Measurements from ENCODE around the gene NFATC2.

NFATC2 gene

GRCh38 chr20:51369503-51369902 lies 173.0 kb downstream of the NFATC2 start:
- no peak for DNase-seq

GRCh38 chr20:51368461-51369211 lies 173.9 kb downstream of the NFATC2 start:
- DNase-seq = no peak

GRCh38 chr20:51366155-51366886 lies 176.2 kb downstream of the NFATC2 start:
- no peak for DNase-seq

GRCh38 chr20:51365670-51366069 lies 176.8 kb downstream of the NFATC2 start:
- no peak for DNase-seq

GRCh38 chr20:51363813-51364212 lies 178.7 kb downstream of the NFATC2 start:
- DNase-seq = no peak

GRCh38 chr20:51363378-51363777 lies 179.1 kb downstream of the NFATC2 start:
- DNase-seq = no peak

- no peak for DNase-seq
These were observed 180.3 kb downstream of the NFATC2 start for GRCh38 chr20:51362254-51362653.

- no peak for DNase-seq
These were observed 181.3 kb downstream of the NFATC2 start for GRCh38 chr20:51361258-51361657.

- DNase-seq = no peak
These were observed 181.9 kb downstream of the NFATC2 start for GRCh38 chr20:51360451-51361201.

GRCh38 chr20:51359947-51360346 lies 182.6 kb downstream of the NFATC2 start:
- DNase-seq = no peak

GRCh38 chr20:51359401-51359800 lies 183.1 kb downstream of the NFATC2 start:
- no peak for DNase-seq

- no peak for DNase-seq
These were observed 184.3 kb downstream of the NFATC2 start for GRCh38 chr20:51358032-51358724.

- no peak for DNase-seq
These were observed 185.0 kb downstream of the NFATC2 start for GRCh38 chr20:51357543-51357942.

- DNase-seq = no peak
These were observed 185.6 kb downstream of the NFATC2 start for GRCh38 chr20:51356871-51357270.

GRCh38 chr20:51354769-51355319 lies 187.7 kb downstream of the NFATC2 start:
- no peak for DNase-seq

- DNase-seq = no peak
These were observed 188.2 kb downstream of the NFATC2 start for GRCh38 chr20:51354191-51354768.

GRCh38 chr20:51353491-51353890 lies 189.0 kb downstream of the NFATC2 start:
- DNase-seq = no peak

GRCh38 chr20:51352791-51353190 lies 189.7 kb downstream of the NFATC2 start:
- no peak for DNase-seq

GRCh38 chr20:51350941-51351631 lies 191.4 kb downstream of the NFATC2 start:
- no peak for DNase-seq

GRCh38 chr20:51348876-51349275 lies 193.6 kb downstream of the NFATC2 start:
- DNase-seq = no peak

GRCh38 chr20:51347831-51348230 lies 194.7 kb downstream of the NFATC2 start:
- DNase-seq = no peak
